Testis (tissue), 2 donors: ENCODE results near the gene PAQR7.

ENCODE experiments used
- CTCF ChIP-seq, 3 experiments: fragments of 450-650 bp in 2 of 3; fragments of 200-600 bp in 1 of 3; sonication (generic) in 1 of 3; IDR thresholded peaks; one replicate each; pipeline ENCODE4 v1.5.1; 2016 to 2019; ENCODE audit warnings: antibody characterized with exemption in 3 of 3, mild to moderate bottlenecking in 2 of 3, moderate library complexity in 1 of 3
- POLR2A ChIP-seq: fragments of 450-650 bp; IDR thresholded peaks from one replicate; pipeline ENCODE4 v1.6.1; 2017; ENCODE audit warnings: antibody characterized with exemption, mild to moderate bottlenecking, moderate library complexity

- no peak for TF ChIP-seq CTCF (IDR thresholded peaks at IDR 0.05)
- TF ChIP-seq POLR2A, result no peak
Observed at GRCh38 chr1:25899792-25900191, 24.3 kb upstream of the PAQR7 start.
